Stimulated activated CD4-positive, alpha-beta T cell treated with anti-CD3 and anti-CD28 coated beads, Interleukin-15, amount 100 ng/mL, for 48 hours (primary cell): ENCODE data around the gene FBF1.

Experiments used
- DNase-seq, 2 donors: peaks; one replicate each; pipeline ENCODE4 v3.0.0-alpha.2; 2020; ENCODE audit warnings: low read depth in 2 of 2

The FBF1 gene

DNA sequence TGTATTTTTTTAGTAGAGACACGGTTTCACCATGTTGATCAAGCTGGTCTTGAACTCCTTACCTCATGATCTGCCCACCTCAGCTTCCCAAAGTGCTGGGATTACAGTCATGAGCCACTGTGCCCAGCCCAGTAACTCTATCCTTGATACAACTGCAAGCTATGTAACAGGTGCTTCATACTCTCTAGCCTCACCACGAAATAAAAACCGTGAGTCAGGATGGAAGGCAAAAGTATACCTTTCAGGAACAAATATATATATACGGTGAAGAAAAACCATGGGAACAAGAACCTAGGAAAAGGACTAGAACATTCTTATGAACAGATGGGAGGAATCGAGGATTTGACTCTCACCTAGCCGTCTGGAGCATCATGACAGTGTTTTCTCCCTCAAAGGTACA, 9.6 kb upstream of the FBF1 start:
- DNase-seq, result no peak

DNA sequence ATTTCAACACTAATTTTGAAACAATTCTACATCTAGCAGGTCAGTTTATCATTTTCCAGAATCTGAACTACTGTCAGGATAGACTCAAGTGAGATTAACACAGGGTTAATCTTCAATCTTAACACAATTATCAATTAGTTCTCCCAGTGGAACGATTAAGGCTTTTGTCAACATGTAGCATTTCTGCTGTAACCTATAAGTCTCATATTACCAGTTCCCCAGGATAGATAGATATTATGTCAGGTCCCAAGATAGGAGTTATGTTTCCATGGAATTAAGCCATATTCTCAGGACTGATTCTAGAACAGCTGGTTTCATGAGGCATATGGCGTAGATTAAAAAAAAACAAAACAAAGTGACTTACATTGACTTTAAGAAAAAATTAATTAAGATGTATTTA, 4.4 kb upstream of the FBF1 start:
- DNase-seq, result no peak

DNA sequence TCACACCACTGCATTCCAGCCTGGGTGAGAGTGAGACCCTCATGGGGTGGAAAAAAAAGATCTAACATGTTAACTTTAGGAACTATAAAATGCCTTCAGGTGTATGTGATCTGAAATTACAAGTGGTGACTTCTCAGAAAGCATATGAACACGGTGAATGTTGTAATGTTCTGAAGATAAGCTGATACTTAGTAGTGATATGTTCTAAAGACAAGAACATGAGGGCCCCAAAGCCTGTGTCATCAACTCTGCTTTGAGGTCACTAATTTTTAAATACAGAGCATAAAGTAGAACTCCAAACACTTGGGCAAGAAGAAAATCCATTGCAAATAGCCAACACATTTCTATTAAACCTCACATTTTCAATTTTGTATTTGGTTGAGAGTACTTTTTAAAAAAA, 2.6 kb upstream of the FBF1 start:
- no peak for DNase-seq

DNA sequence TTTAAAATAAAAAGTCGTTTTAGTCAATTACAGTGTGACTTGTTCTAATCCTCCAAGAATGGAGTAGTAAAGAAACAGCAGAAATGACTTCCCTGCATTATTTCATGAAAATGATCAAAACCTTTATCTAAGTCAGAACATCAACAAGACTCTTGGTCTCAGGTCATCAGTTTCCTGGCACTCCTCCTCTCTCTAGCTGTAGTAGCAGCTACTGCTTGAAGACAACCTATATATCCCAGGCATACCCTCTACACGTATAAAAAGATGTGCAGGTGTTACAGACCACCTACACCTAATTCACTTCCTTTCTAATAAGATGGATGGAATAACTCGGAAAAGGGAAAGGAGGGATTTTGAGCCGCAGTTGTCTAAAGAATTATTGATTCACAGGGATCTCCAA, 1.6 kb upstream of the FBF1 start:
- DNase-seq, result no peak

DNA sequence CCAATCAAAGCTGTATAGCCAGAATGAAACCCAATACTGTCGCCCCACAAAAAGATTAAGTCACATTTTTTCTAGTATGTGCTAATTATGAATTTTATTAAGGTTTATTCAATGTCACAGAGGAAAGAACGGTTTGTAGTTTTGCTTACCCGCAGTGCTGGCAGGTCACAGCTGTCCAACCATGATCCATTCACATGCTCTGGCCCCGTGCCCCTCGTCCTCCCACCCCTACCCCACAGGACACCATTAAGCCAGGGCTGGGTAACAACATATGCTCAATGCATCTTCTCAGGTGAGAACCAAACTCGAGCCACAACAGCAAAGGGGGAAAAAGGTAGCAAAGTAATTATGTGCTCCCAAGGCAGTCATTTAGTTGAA, 589 bp upstream of the FBF1 start:
- DNase-seq, result no peak

DNA sequence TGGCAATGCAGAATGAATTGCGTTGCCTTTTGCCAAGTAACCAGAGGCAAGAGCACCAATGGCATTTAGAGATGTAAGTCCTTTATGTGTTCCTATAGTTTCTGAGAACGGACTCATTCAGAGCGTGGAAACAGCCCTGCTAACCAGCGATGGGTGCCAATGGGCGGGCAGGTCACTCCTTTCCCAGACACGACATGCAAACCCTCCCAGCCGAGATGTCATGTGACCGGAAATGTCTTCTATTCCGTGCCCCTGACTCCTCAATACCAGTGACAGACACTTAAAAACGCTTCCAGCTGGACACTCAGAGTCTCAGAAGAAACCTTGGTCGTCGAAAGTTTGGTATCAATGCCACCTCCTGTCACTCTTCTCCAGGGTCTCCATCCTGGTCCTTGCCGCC, 3.2 kb downstream of the FBF1 start:
- DNase-seq, result no peak

DNA sequence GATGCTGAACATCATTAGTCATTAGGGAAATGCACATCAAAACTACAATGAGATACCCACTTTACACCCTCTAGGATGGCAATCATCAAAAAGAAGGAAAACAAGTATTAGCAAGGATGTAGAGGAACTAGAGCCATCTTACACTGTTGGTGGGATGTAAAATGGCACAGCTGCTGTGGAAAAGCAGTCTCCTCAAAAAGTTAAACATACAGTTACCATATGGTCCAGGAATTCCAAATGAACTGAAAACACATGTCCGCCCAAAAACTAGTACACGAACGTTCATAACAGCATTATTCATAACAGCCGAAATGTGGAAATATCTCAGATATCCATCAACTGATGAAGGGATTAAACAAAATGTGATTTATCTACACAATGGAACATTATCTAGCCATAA, 7.0 kb downstream of the FBF1 start:
- no peak for DNase-seq

DNA sequence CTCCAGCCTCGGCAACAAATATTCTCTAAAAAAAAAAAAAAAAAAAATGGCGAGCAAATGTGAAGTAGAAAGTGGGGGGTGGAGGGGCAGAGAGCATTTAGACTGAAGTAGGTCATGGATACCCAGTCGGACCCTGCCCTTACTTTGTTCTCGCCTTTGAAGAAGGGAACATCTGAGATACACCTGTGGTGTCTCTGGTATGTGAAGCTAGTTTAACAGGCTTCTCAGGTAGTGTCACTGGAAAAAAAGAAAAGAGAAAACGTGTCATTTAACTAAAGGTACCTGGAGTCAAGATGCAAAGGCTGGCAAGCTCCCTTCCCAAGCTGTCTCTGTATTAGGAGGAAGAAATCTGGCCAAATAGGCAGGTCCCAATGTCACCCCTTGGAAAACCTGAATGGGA, 8.0 kb downstream of the FBF1 start:
- no peak for DNase-seq

DNA sequence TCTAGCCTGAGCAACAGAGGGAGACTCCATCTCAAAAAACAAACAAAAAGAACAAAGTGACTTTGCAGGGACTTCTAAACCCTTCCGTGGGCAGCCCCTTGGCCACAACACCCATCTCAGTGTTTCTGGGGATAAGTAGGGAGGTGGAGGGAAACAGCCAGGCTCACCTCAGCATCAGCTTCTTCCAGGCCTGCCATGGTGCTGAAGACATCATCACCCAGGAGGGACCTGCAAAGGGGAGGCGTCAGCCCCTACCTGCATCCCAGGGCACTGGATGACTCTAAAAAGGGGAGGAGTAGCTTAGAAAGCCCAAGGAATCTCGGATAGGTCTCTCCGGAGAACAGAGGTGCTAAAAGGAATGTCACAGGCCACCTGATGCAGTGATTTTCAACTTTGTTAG, 9.8 kb downstream of the FBF1 start:
- DNase-seq, result no peak

DNA sequence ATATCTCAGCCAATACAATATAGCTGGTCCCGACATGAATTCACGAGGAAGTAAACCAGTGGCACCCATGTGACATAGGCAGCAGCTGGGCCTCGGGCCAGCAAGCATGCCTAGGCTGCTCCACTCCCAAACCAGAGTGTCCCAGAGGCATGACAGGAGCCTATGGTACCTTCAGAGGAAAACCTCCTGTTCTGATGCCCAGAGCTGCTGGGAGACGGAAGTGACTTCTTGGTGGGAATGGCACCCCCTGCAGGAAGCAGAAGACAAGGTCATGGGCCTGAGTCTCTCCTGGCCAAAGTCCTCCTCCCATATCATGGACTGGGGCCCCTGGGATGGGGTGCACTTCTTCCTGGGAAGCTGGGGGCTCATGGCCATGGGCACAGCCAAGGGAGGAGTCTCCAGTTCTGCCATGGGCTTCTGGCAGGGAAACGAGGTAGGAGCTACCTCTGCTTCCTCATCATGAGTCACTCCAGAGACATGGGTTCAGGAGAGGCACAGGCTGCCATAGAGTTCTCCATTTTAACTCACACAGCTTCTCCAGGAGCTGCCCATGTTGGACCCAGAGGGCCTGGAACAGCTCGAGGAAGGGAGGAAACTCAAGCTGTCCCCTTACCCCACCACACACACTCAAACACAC, 13.4 kb downstream of the FBF1 start:
- peak in 1 of 2 donors; percentile 6 for DNase-seq

DNA sequence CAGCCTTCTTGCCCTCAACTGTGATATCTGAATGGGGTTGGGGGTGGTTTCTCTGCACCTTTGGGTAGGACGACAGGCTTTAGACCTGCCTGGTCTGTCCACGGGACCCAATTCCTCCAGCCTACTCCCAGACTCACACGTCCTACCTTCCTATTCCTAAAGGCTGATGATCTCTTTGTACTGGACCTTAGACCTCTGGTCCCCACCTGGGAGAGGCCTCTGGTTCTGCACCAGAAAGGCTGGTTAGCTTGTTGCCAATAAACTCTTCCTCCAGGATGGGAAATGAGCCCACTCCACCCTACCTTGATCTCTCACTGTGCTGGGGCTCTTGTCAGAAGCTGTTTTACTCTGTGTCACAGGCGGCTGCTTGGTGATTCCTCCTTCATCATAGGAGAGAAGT, 14.4 kb downstream of the FBF1 start:
- no peak for DNase-seq

DNA sequence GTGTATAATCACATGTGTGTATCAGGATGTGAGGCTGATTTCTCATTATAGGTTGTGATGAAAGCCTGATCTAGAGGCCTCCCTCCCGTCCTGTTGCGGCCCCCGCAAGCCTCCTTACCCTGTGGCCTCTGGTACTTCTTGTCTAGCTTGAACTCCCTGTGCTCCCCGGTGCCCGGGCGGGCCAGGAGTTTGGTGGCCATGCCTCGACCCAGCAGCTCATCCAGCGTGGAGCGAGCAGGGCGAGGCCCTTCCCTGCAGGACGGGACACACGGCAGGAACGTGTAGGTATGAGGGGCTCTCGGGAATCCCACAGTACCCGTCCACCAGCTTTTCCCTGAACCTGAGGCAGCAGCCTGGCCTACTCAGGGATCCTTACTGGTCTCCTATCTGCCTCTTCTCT, 14.9 kb downstream of the FBF1 start:
- no peak for DNase-seq

DNA sequence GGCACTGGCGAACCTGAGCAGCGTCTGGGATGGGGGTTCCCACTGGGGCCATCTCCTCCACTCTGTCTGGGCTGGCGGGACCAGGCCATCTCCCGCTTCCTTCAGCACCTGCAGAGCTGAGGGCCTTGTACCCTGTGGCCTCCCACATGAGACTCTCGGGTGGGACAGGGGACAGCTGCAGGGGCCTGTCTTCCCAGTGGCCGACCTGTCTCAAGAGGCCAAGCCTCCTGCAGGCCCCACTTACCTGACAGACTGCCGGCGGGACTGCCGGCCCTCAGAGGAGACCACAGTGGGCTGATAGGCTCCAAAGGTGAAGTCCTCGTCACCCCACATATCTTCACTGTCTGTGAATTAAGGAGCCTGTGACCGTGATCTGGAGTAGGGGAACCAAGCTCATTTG, 15.7 kb downstream of the FBF1 start:
- DNase-seq, result no peak

DNA sequence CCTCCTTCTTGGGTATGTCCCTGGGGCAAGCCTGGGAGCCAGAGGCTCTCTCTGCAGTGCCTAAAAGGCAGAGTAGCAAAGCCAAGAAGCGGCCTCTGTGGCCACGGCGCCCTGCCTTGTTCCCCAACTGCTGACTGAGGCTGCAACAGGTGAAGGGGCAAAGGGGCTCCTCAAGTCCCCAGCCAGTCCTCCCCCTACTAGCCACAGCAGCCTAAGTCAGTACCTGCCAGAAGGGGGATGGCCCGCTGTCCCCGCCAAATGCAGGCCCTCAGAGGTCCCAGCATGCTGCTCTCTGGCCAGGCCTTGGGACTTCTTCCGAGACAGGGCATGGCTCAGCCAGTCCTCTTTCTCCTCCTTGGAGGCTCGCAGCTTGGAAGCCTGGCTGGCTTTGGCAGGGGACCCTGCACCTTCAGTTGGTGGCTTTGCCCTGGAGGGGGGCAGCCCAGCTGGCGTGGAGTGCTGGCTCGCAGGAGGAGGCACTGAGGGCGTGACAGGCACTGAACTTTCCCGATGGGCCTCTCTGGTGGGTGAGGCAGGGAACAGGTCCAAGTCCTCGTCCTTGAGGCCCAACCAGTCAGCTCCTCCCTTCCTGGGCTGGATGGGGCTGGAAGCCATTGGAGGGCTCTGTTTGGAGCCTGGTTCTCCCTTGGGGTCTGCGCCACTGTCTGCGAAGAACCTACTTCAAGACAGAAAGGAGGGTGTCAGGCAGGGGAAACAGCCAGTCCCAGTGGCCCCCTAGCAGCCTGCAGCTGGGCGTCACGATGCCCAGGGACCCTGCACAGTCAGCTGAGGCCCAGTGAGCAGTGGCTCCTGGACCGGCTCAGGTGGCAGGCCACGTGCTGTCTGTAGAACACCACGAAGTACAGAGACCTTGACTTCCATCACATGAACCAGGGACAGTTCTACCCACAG, 17.6 kb downstream of the FBF1 start:
- DNase-seq, result no peak

DNA sequence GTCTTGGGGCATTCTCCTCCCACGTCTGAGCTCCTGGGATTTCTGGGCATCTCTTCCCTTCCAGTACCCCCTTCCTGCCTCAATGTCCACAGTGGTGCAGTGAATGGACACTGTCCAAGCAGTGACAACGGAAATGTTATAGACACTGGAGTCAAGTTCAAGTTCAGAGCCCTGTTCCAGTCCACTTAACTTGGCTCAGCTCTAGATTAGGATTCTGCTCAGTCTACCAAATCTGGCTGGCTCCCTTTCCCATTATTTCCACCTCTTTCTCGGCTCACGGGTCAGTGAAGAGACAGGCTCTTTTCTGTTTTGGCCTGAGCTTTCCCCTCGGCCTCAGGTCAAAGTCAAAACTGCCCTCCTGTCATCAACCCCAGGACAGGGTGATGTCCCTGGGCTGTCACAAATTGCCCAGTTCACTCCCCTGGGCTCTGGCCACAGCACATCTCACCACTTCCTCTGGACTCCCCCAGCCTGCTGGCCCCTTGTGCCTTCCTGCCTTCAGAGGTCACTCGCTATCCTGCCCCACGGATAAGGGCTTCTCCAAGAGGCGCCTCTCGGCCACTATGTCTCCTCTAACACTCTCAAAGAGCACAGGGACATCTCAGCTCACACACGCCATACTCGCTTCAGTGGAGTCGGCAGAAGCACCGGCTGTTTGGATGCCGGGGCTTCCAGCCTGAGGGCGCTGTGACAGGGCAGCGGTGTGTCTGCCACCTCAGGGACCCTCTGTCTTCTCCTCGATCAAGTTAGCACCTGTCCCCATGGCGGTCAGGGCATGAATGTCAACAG, 18.5 kb downstream of the FBF1 start:
- no peak for DNase-seq

DNA sequence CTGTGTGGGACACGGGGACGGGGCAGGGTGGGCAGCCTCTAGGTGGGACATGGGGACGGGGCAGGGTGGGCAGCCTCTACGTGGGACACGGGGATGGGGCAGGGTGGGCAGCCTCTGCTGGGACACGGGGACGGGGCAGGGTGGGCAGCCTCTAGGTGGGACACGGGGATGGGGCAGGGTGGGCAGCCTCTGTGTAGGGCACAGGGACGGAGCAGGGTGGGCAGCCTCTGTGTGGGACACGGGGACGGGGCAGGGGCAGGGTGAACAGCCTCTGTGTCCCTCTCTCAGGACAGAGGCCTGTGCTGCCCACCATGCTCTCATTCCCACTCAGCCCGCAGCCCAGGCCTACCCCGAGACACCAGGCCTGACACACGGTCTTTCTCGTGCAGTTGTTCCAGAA, 19.2 kb downstream of the FBF1 start:
- DNase-seq, result no peak

DNA sequence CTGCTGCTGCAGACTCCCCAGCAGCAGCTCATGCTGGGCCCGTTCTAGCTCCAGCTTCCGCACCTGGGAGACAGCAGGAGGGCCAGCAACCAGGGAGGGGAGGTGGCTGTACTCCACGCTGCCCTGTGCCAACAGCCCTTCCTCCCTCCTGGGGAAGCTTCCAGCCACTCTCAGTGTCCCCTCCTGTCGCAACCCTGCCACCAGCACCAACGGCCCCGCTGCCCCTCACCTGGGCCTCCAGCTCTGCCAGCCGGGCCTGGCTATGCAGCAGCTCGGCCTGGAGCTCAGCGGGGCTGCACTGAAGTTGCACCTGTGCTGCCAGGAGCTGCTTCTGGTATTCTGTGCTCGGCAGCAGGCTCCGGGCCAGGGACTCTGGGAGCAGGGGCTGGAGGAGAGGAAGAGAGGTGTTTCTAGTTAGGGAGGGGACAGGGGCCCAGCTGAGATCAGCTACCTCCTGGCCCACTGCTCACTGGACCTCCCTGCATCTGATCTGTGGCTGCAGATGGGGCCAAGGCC, 20.7 kb downstream of the FBF1 start:
- no peak for DNase-seq

DNA sequence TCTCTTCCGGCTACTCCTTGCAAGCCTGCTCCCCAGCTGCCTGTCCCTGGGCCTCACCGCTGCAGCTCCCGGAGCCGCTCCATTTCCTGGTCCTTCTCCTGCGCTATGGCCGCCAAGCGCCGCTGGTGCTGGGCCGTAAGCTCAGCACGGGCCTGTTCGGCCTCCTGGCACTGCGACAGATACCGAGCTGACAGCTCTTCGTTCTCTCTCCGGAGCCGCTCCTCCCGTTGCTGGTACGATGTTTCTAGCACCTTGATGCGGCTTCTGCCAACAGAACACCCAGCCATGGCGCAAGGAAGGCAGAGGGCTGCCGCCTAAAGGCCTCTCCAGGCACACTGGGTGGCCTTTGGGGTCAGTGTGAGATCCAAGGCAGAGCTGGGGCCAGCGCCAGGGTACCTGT, 21.2 kb downstream of the FBF1 start:
- DNase-seq, result no peak

DNA sequence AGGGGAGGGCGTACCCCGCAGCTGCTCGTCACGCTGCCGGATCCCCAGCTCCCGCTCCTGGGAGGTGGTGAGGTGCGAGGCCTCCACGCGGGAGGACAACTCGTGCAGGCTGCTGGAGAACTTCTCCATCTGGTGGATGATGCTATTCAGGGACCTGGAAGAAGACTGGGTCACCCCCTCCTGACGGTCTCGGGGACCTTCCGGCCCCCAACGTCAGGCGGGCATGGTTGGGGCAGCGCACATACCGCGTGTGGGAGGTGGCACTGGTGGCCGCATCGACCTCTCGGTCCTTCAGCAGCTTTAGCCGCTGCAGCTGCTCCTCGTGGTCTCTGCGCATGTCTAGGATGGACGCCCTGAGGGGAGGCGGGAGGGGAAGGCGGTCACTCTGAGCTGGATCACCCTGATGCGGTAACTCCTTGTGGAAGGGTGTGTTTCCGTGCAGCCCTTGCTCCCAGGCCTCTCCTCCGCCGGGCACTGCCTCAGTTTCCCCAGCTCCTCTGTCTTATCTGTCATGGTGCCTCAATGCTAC, 22.9 kb downstream of the FBF1 start:
- DNase-seq, result no peak

DNA sequence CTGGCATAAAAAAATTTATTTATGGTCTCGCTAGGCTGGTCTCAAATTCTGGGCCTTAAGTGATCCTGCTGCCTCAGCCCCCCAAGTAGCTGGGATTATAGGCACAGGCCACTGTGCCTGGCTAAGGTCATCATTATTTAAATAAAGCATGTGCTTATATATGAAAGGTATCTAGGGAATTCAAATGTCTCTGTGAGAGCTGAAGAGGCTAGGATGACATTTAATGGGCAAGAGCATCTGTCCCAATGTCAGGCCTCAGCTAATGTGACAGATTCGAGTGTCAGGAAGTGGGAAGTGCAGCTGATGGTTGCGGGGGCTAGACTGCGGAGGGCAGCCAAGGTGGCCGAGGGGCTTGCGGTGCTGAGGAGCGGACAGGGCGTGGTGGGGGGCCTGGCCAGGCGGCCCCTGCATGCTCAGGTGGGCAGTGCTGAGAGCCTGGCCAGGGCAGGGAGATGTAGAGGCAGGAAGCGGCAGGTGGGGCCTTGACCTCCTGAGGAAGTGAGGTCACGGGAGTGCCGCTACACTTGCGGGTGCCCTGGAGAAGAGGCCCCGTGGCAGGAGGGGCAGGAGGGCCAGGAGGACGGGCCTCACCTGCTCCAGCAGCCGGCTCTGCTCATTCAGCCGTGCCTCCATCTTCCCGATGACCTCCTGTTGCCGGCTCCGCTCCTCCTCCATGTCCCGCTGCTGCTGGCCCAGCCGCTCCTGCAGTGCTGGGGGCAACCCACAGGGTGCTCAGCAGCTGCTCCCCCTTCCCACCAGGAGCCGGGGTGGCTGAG, 23.5 kb downstream of the FBF1 start:
- no peak for DNase-seq

DNA sequence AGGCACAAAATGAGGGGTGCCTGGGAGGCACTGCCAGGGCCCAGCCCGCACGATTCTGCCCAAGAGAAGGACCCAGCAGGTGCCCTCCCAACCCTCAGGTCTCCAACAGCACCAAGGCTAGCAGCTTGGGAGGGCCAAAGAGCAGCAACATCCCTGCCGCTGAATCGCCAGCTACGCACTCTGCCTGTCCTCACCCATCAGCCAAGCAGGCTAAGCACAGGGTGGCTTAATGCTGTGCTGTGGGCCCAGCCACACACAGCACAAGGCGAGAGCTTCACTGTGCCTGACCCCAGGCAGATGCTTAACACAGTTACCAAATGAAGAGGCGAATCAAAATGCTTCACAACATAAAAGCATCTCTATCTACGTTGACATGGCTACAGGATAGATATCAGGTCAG, 25.6 kb downstream of the FBF1 start:
- DNase-seq, result no peak
